Kidney tubule cell (primary cell): ENCODE results near the gene DCX.

Experiments
- DNase-seq: peaks from one replicate; pipeline ENCODE4 v3.0.0-alpha.2; 2018; ENCODE audit warnings: low spot score

The DCX gene

GRCh38 chrX:111308039-111308438 lies 104.0 kb downstream of the DCX start:
- DNase-seq: no peak

- DNase-seq: no peak
Observed at GRCh38 chrX:111302284-111302683, 109.7 kb downstream of the DCX start.

DNA sequence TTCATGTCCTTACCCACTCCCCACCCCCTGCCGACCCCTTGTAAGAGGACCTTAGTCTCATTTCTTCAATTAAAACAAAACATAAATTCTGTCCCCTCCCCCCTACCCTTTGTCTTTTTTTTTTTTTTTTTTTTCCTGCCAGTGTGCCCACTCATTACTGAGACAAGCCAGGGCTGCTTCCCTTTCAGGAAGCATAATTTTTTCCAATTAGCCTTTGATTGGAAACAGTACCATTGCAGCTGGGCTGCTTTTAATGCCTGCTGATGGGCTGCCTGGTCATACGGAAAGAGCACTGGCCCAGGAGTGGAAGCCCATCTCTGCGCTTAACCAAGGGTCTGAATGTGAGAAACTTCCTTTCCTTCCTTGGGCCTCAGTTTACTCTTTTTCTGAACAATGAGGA lies 123.2 kb downstream of the DCX start:
- no peak for DNase-seq

DNA sequence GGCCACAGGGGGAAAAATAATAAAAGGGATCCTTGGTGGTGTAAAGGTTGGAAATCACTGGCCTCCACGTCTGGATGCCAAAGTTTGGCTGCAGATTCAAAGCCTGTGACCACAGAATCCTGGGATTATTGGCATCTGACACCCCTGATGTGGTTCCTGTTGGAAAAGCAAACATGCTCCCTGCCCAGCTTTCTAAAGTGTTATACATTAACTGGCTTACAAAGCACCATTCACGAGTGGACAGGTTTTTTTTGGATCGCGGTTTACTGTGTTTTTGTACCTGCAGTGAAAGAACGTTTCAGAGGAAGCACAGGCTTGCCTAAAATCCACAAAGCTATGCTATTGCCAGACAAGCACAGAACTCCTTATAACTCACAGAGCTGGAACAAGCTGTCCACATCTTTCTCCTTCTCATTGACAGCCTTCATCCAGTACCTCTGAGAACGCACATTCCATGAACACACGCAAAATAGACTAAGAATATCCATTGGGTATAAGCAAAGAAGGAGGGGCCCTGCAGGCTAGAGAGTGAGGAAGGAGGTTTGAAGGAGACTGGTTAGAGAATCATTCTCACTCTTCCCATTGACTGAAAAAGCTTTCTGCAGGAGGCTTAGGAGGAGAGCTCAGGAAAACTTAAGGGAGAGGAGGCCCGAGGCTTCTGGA lies 127.2 kb downstream of the DCX start:
- peak; percentile 40 for DNase-seq

- DNase-seq: peak; percentile 75
Observed at GRCh38 chrX:111283446-111283845, 128.5 kb downstream of the DCX start.

- no peak for DNase-seq
Observed at GRCh38 chrX:111282991-111283390, 129.0 kb downstream of the DCX start.

DNA sequence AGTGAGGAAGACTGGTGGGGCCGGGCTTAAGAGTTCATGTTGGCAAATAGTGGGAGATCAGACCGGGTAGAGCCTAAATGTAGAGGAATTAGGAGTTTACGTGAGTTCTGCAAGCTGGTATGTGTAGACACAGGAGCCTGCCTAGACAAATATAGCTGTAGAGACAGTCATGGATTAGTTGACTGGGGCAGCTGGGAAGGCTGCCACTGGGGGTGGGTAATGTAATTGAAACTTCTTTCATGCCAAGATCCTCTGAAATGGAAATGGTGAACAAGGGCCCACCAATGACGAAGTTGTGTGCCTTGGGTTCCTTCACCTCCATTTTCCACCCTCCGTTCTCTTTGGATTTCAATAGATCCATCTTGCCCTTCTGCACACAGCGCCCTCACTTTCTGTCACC lies 129.9 kb downstream of the DCX start:
- no peak for DNase-seq

DNA sequence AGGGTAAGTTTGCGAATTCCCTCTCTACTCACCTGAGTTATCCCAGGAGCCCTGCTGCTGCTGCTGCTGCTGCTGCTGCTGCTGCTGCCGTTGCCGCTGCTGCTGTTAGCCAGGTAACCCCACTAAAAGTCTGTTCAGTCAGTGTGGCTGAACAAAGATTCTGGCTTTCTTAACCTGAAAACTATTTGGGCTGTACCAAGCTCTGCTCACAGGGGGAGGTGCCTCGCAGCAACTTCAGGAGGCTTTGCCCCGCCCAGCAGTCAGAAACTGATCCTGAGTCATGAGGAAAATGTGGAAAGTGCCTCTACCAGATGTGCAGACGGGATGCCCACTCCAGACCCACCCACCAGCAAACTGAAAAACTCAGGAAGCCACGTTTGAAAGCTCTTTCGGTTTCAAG lies 141.7 kb downstream of the DCX start, which contains the start of gene CAPN6:
TSS of gene CAPN6 (minus strand) at position 145 of the 400 bp plus-strand sequence. CDS start 6,547 bp downstream, outside the sequence.
- peak; percentile 55 for DNase-seq

DNA sequence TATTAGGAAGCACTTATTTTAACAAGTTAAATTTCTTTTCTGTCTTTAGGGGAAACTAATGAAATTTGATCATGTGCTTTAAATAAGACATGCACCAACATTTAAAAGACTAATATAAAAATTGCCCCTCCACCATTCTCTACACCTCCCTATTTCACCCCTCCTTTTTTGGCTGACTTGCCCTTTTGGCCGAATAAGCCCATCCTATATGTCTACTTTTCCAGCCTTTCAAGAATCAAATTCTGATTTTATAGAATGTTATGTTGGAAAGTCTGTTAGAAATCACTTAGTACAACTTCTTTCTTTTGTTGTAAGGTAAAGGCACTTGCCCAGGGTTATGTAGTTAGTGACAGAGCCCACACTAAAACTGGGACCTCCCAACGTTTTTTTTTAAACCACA lies 143.5 kb downstream of the DCX start:
- no peak for DNase-seq

DNA sequence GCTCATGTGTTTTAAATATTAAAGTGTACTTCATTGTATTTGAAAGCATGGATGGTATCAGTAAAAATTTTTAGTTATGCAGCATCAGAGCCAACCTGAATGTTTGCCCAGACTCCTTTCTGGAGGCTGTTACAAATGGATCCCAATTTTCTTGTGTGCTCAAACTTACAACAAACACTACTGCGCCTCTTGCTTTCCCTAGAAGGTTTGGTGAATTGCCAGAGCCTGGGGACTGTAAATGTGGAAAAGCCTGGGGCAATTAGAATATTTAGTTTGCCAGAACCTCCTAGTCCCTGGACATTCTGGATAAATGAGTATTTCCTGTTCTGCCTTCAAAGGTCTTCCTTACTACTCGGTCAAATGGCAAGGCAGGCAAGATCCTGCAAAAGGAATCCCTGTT lies 146.5 kb downstream of the DCX start:
- DNase-seq: no peak

GRCh38 chrX:111264385-111264784 lies 147.6 kb downstream of the DCX start:
- no peak for DNase-seq

GRCh38 chrX:111262086-111262485 lies 149.9 kb downstream of the DCX start:
- peak; percentile 13 for DNase-seq

- DNase-seq: no peak
Observed at GRCh38 chrX:111260451-111260850, 151.5 kb downstream of the DCX start.

GRCh38 chrX:111259559-111259958 lies 152.4 kb downstream of the DCX start:
- no peak for DNase-seq

GRCh38 chrX:111257733-111258132 lies 154.3 kb downstream of the DCX start:
- no peak for DNase-seq

- DNase-seq: peak; percentile 74
Observed at GRCh38 chrX:111254896-111255693, 156.9 kb downstream of the DCX start.

DNA sequence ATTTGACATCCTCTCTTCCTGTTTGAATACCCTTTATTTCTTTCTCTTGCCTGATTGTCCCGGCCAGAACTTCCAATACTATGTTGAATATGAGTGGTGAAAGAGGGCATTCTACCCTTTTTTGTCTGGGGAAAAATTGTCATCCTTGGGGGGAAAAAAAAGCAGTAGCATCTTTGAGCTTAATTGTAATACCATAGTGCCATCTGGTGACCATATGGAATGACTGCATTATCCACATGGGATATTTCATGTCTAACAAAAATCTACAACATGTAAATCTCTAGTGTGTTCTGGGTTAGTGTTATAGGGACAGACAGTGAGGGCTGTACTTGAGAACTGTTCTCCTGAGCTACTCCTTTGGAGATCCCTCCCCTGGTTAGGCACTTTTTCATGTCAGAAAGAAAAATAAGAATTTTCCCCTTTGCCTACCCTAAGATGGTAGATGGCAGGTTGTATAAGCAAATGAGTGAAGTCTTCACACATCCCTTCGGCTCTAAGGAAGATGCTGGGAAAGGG lies 167.7 kb downstream of the DCX start:
- peak; percentile 29 for DNase-seq
